HG02885 (cell line): ENCODE data around the gene C8B.

Experiments used
- ATAC-seq: cut with Tn5 transposase; IDR thresholded peaks from one replicate; pipeline ENCODE4 v1.9.1; 2021; ENCODE audit warnings: mild to moderate bottlenecking; ENCODE audit not compliant: unreplicated experiment, poor library complexity

The C8B gene

GRCh38 chr1:56965916-56966697 is at the start of gene C8B:
TSS of gene C8B (minus strand) at chr1:56966015. CDS start at chr1:56965948, 67 bp downstream.
- no peak for ATAC-seq

GRCh38 chr1:57015071-57015470 is 49.3 kb upstream of the C8B start:
- ATAC-seq, result no peak

DNA sequence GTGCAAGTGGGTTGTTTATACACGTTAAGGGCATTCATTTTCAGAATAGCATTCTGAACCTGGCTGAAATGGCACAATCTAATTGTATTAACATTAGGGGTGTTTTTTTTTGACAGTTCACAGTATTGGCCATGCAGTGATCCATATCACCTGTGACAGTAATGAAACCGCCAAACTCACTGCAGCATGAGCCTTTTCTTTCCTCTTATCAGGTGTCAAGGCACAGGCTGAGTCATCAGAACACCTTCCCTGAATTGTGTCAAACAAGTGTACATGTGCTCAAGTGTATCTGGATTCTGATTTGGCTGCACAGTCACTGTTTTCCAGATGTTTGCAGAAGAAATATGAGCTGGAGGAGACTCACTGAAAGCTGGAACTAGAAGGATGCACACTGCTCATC is 47.7 kb upstream of the C8B start:
- ATAC-seq, result no peak

DNA sequence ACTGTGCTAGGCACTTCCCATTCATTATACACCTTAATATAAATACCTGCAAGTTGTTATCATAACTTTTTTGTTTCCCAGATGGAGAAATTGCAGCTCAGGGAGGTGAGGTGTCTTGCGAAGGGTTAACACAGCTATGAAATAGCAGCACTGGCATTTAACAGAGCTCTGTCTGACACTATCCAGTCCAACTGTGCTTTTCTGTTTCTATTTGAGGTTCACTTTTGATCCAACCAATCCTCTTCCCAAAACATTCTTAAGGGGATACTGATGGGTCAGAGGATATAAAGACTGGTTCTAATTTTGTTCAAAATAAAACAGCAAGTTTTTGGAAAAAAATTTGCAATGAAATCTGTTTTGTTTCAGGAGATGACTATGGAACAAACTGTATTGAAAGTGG is 46.5 kb upstream of the C8B start:
- no peak for ATAC-seq

- no peak for ATAC-seq
These were observed 44.7 kb upstream of the C8B start for GRCh38 chr1:57010511-57010910.

DNA sequence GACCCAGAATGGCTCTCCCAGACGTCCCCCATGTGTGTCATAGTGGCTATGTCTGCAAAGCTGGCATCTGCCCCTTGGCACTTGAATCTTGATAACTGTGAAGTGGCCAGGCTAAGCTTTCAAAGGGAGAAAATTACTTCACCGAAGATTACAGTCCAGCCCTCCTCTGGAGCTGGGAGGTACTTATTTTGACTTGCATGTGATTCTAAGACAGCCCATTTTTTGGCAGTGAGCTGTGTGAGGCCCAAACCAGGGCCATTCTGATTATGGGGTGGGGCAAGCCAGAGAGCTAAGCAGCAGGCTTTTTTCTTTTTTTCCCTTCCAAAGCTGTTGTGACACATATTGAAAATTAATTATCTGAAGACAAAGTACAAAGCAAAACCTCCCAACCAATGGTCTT is 42.1 kb upstream of the C8B start:
- no peak for ATAC-seq

DNA sequence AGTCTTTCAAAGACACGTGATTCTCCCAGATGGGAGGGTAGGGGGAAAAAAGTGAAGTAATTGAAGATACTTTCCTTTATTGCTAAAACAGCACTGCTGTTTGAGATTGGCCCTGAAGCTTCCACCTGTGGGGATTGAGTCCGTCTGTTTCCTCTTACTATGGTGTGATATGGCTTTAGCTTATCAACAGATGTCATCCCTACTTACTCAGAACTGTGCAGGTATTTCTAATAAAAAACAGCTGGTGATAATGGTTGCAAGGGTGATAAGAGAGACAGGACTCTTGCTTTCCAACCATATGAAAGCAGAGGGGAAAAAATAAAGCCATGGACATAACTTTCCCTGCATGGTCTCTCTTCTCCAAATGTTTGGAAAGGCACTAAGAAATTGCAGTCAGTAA is 41.7 kb upstream of the C8B start:
- no peak for ATAC-seq

- ATAC-seq, result no peak
These were observed 37.8 kb upstream of the C8B start for GRCh38 chr1:57003398-57004139.

DNA sequence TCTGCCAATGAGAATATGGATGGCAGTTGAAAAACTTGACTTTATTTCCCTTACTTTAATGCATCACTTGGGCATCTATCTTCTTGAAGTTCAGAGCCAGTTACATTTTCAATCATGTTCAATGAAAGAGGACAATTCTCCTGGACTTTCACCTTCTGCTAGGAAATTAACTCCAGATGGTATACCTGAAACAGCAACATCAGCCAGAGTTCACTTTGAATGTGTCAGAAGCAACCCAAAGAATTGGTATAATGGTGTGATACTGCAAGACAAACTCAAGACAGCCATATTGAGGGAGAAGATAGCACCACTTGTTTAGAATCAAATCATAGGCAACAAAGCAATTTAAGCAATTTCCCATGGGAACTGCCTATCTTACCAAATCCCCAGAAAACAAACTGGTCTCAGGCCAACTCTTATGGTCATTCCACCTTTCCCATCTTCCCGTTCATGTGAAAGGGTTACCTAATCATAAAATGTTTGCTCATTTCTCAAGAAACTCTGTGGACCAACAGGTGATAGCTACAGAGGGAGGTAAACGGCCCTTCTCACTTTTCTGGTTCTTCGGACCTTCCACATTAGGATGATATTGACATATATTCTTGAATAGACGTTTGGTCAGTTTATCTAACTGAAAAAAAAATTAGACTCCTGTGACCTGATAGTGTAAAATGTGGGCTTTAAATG is 29.7 kb upstream of the C8B start:
- no peak for ATAC-seq

DNA sequence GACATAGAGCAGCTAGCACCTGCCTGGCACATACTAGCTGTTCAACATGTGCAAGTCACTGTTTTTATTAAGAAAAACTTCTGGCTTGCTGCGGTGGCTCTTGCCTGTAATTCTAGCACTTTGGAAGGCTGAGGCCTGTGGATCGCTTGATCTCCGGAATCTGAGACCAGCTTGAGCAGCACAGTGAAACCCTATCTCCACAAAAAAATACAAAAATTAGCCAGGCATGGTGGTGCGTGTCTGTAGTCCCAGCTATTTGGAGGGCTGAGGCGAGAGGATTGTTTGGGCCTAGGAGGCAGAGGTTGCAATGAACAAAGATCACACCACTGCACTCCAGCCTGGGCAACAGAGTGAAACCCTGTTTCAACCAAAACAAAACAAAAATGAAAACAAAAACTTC is 27.7 kb upstream of the C8B start:
- ATAC-seq, result no peak

- ATAC-seq, result no peak
These were observed 26.7 kb upstream of the C8B start for GRCh38 chr1:56992318-56993125.

DNA sequence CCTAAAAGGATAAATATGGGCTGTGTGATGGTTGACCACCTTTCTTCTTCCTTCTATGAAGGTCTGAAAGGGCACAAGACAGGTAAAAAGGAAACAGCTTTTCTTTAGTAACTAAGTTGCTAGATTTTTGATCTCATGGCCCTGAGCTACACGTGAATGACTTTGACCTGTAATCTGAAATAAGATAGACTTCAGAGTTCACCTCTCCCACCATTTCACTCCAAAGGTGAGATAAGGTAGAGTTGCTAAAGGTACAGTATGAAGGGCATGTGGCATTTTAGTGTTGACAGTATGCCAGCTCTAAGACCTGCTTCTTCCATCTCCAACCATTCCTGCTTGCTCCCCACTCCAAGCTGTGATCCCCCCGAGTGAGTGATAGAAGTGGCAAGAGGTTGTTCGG is 25.8 kb upstream of the C8B start:
- ATAC-seq, result no peak

DNA sequence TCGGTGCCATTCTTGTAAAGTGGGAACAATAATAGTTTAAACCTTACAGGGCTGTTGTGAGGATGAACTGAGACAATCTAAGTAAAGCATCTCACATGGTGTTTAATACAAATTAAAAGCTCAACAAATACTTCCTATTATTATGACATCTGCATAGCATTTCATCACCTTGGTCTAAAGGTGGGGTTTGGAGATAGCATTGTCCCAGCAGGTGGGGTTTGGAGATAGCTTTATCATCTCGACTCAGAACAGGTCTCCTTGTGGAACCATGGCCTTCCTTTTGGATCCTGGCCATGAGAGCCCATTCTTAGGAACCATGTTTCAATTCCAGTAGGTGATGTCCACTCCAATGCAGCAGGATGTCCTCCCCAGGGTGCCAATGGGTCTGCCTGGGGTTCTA is 20.6 kb upstream of the C8B start:
- no peak for ATAC-seq

DNA sequence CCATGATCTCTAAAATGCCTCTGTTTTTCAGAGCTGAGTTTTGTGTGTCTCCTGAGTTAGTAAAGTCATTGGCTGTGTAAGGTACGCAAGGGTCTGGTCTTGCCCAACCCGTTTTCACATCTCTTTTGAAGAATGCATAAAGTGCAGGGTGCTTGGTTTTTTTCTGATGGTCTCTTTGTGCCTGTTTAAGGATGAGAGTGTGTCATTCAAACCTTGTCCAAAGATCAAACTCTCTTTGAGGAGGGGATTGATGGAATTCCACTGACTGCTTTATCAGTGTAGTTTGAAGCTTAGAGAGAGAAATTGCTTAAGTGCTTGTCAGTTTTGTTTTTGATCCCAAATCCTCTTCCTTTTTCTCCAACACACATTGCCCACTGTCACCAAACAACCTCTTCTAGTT is 20.0 kb upstream of the C8B start:
- no peak for ATAC-seq

DNA sequence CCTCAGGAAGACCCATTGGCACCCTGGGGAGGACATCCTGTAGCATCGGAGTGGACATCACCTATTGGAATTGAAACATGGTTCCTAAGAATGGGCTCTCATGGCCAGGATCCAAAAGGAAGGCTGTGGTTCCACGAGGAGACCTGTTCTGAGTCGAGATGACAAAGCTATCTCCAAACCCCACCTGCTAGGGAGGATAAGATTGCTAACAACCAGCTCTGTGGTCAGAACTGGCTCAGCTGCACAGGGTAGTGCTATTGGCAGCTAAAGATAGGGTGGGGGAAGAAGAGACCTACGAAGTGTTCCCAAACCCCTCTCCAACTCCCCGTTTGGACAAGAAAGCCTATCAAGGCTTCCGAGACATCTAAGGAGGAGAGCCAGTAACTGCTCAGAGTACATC is 17.7 kb upstream of the C8B start:
- ATAC-seq, result no peak

- no peak for ATAC-seq
These were observed 14.4 kb upstream of the C8B start for GRCh38 chr1:56979986-56980755.

DNA sequence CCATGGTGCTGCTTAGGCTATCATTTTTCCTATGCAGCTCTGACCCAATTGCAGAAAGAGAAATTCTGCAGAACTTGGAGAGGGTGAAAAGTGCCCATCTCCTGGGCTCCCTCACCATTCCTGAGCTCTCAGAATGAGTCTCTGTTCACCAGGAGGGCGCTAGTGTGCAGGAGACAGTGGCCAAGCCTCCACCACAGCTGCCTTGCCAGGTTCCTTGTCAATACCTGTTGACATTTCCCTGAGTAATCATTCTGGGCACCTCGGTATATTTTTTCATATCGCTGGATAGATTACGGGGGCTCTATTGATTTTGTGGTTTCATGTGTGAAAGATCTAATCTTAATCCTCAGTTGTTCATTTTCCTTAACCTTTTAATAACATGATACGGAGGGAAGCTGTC is 13.0 kb upstream of the C8B start:
- ATAC-seq, result no peak

DNA sequence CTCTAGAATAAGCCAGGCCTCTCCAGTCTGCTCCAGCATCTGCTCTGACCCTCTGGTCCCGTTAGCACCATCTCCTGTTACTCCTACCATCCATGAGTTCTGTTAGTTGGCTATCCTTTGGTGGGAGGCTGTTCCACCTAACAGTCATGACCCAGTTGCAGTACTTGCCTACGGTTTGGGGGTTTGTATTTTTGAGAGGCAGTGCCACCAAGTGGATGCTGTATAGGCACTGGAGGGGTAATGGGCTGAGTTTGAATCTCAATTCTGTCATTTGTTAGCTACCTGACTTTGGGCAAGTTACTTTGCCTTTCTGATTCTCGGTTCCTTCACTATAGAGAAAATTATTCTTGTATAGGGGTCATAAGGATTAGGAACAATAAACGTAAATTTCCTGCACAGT is 12.1 kb upstream of the C8B start:
- no peak for ATAC-seq

GRCh38 chr1:56975446-56975845 is 9.6 kb upstream of the C8B start:
- no peak for ATAC-seq
